Keratinocyte (primary cell): ENCODE results near the gene PERCC1. TPM values are rescaled to one million over a fixed set of nuclear protein-coding genes. Genes with fewer than 3 reads are reported as not detected.

Experiments used
- DNase-seq: peaks from one replicate; pipeline ENCODE4 v3.0.0-alpha.2; 2011; ENCODE audit warnings: low read depth, missing footprints, low spot score
- FAIRE-seq: peaks from 2 replicates; lab custom pipeline; 2011; peaks lifted over from hg19 to GRCh38; lab: Jason Lieb, UNC
- H2AFZ ChIP-seq: 2 replicates; pipeline ENCODE4 v1.6.0; 2012; ENCODE audit warnings: low read length, control low read depth, inconsistent platforms; ENCODE audit not compliant: control insufficient read depth
- H3K27ac ChIP-seq: 2 replicates; pipeline ENCODE4 v1.5.1; 2011; ENCODE audit warnings: low read length; ENCODE audit not compliant: control insufficient read depth, insufficient read depth
- H3K27me3 ChIP-seq: 3 replicates; pipeline ENCODE4 v1.6.0; 2011; ENCODE audit warnings: low read length; ENCODE audit not compliant: control insufficient read depth, insufficient read depth; ENCODE audit errors: extremely low read depth
- H3K36me3 ChIP-seq, 2 experiments: 2 replicates in 1 of 2; 3 replicates in 1 of 2; pipeline ENCODE4 v1.5.1; 2011; ENCODE audit warnings: low read length in 2 of 2, mild to moderate bottlenecking in 1 of 2; ENCODE audit not compliant: control insufficient read depth in 2 of 2, insufficient read depth in 2 of 2; ENCODE audit errors: extremely low read depth in 1 of 2
- H3K4me1 ChIP-seq: 3 replicates; pipeline ENCODE4 v1.5.1; 2011; ENCODE audit warnings: low read length; ENCODE audit not compliant: control insufficient read depth, insufficient read depth; ENCODE audit errors: extremely low read depth
- H3K4me2 ChIP-seq: 3 replicates; pipeline ENCODE4 v1.6.0; 2011; ENCODE audit warnings: low read depth, low read length; ENCODE audit not compliant: control insufficient read depth, insufficient read depth; ENCODE audit errors: extremely low read depth
- H3K4me3 ChIP-seq, 3 experiments: fragments of 200-600 bp in 1 of 3; sonication (generic) in 1 of 3; 2 replicates in 2 of 3; 3 replicates in 1 of 3; pipeline ENCODE4 v1.5.1; 2011 to 2016; ENCODE audit warnings: low read length in 3 of 3, mild to moderate bottlenecking in 3 of 3, control low read depth in 2 of 3, inconsistent platforms in 1 of 3, low read depth in 1 of 3, mixed read lengths in 1 of 3, mixed run types in 1 of 3, moderate library complexity in 1 of 3; ENCODE audit not compliant: control insufficient read depth in 2 of 3, insufficient read depth in 2 of 3; ENCODE audit errors: extremely low read depth in 1 of 3
- H3K79me2 ChIP-seq: 2 replicates; pipeline ENCODE4 v1.6.0; 2012; ENCODE audit warnings: low read length; ENCODE audit not compliant: control insufficient read depth, insufficient read depth
- H3K9ac ChIP-seq: 3 replicates; pipeline ENCODE4 v1.6.0; 2011; ENCODE audit warnings: low read length; ENCODE audit not compliant: control insufficient read depth, insufficient read depth; ENCODE audit errors: extremely low read depth
- H3K9me1 ChIP-seq: 3 replicates; pipeline ENCODE4 v1.6.0; 2011; ENCODE audit warnings: low read length; ENCODE audit not compliant: control insufficient read depth, insufficient read depth; ENCODE audit errors: extremely low read depth
- H3K9me3 ChIP-seq: 2 replicates; pipeline ENCODE4 v1.5.1; 2012; ENCODE audit warnings: low read depth, low read length; ENCODE audit not compliant: control insufficient read depth
- H4K20me1 ChIP-seq: 3 replicates; pipeline ENCODE4 v1.6.0; 2011; ENCODE audit warnings: low read length; ENCODE audit not compliant: control insufficient read depth, insufficient read depth; ENCODE audit errors: extremely low read depth
- CTCF ChIP-seq, 3 experiments: IDR thresholded peaks in 1 of 3; conservative IDR thresholded peaks in 1 of 3; optimal IDR thresholded peaks in 1 of 3; 2 replicates in 2 of 3; 3 replicates in 1 of 3; pipeline versions ENCODE3 to v1.5.1; 2011; ENCODE audit warnings: low read length in 3 of 3, mild to moderate bottlenecking in 3 of 3, moderate library complexity in 2 of 3, control low read depth in 1 of 3, inconsistent platforms in 1 of 3; ENCODE audit not compliant: insufficient read depth in 2 of 3; ENCODE audit errors: extremely low read depth in 1 of 3
- EZH2 ChIP-seq: IDR thresholded peaks from one replicate; pipeline ENCODE4 v1.6.1; 2012; ENCODE audit warnings: inconsistent platforms, mild to moderate bottlenecking, low read length, moderate library complexity
- dilution Hi-C: fragments of 300-500 bp; cut with MboI; formaldehyde crosslinking; loops from one replicate; pipeline ENCODE4 v1.7.0; 2020; ENCODE audit warnings: low sequenced_read_pairs; ENCODE audit not compliant: extremely low pct_ligation_motif_present
- polyA plus RNA-seq, 5 experiments: library from polyadenylated mRNA; depleted of rRNA in 3 of 5; stranded (reverse) in 3 of 5; stranded (forward) in 1 of 5; unstranded in 1 of 5; fragments of >200 nt; gene quantifications; 1 replicate in 1 of 5; 2 replicates in 3 of 5; 3 replicates in 1 of 5; pipeline versions ENCODE4 v1.2.1 to v1.2.3, GENCODE V29; 2011 to 2012; ENCODE audit warnings: missing spikeins in 2 of 5, low read depth in 1 of 5, low replicate concordance in 1 of 5

The PERCC1 gene
- polyA plus RNA-seq, 1 donor (not counting 4 experiments of a cell fraction or from before 2014, with no cell fraction given) = not detected

GRCh38 chr16:1401758-1402154, 29.1 kb upstream of the PERCC1 start:
- no peak overlapping the region for H3K4me2 ChIP-seq
- no peak overlapping the region for H3K4me3 ChIP-seq
- H3K27me3 ChIP-seq = no peaks in the 10 kb centered on the region
- H3K79me2 ChIP-seq = no peaks in the 10 kb centered on the region
- DNase-seq = no peak
- H2AFZ ChIP-seq = no peak overlapping the region
- H4K20me1 ChIP-seq = no peaks in the 10 kb centered on the region
- H3K27ac ChIP-seq = no peak overlapping the region
- H3K9me1 ChIP-seq = no peaks in the 10 kb centered on the region
- dilution Hi-C loops = no loop called here
- TF ChIP-seq CTCF (optimal IDR thresholded peaks at IDR 0.05 in 1 of 3, IDR thresholded peaks at IDR 0.05 in 1 of 3, conservative IDR thresholded peaks at IDR 0.05 in 1 of 3; ENCODE audit: extremely low read depth in 1 of 3, insufficient read depth in 2 of 3, low read length in 3 of 3) (no peak), EZH2 (no peak)
- no peak overlapping the region for H3K9ac ChIP-seq
- H3K4me1 ChIP-seq = no peaks in the 10 kb centered on the region
- no peak for FAIRE-seq
- H3K36me3 ChIP-seq = peaks cover 0 to 5% of the 10 kb centered on the region in 2 experiments
- H3K9me3 ChIP-seq = no peaks in the 10 kb centered on the region

DNA sequence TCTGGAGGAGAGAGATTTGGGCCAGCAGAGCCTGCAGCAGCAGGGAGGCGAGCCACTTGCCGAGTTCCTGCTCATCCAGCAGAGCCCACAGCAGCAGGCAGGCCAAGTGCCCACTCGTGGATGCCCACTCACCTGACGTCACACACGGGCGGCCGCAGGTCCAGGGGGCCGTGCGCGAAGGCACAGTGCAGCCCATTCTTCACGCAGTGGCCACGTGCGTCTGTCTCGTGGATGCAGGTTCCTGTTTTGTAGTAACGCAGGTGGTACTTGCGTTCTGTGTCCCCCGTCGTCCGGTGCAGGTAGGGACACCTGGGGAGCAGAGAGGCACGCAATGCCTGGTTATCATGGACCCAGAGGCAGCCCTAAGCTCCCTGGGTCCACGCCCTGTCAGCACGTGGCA, 27.8 kb upstream of the PERCC1 start:
- H4K20me1 ChIP-seq = no peaks in the 10 kb centered on the region
- no peak overlapping the region for H2AFZ ChIP-seq
- dilution Hi-C loops = no loop called here
- H3K79me2 ChIP-seq = no peaks in the 10 kb centered on the region
- FAIRE-seq (no peak), DNase-seq (no peak)
- no peak overlapping the region for H3K4me3 ChIP-seq
- peaks cover 0 to 5% of the 10 kb centered on the region in 2 experiments for H3K36me3 ChIP-seq
- TF ChIP-seq CTCF (optimal IDR thresholded peaks at IDR 0.05 in 1 of 3, IDR thresholded peaks at IDR 0.05 in 1 of 3, conservative IDR thresholded peaks at IDR 0.05 in 1 of 3; ENCODE audit: extremely low read depth in 1 of 3, insufficient read depth in 2 of 3, low read length in 3 of 3) (no peak), EZH2 (no peak)
- H3K9me3 ChIP-seq = no peaks in the 10 kb centered on the region
- H3K4me2 ChIP-seq = no peak overlapping the region
- H3K9me1 ChIP-seq = no peaks in the 10 kb centered on the region
- no peaks in the 10 kb centered on the region for H3K27me3 ChIP-seq
- no peaks in the 10 kb centered on the region for H3K4me1 ChIP-seq
- H3K27ac ChIP-seq = no peak overlapping the region
- H3K9ac ChIP-seq = no peak overlapping the region
